HG03432 (cell line): ENCODE data around the gene P2RX3.
"Not testable (repeated sequence)": the region's sequence is repeated elsewhere in the genome, so short reads cannot be mapped to it uniquely, and the experiment has no call there.

Experiments
- ATAC-seq: cut with Tn5 transposase; IDR thresholded peaks from one replicate; pipeline ENCODE4 v1.9.1; 2021; ENCODE audit warnings: mild to moderate bottlenecking, moderate library complexity; ENCODE audit not compliant: unreplicated experiment

The P2RX3 gene

GRCh38 chr11:57338142-57338541 lies at the start of gene P2RX3:
Gene P2RX3 (plus strand): TSS chr11:57338352. CDS start chr11:57338551, 199 bp downstream.
- no peak for ATAC-seq

- no peak for ATAC-seq
Measured at GRCh38 chr11:57288771-57289579, 49.2 kb upstream of the P2RX3 start.

DNA sequence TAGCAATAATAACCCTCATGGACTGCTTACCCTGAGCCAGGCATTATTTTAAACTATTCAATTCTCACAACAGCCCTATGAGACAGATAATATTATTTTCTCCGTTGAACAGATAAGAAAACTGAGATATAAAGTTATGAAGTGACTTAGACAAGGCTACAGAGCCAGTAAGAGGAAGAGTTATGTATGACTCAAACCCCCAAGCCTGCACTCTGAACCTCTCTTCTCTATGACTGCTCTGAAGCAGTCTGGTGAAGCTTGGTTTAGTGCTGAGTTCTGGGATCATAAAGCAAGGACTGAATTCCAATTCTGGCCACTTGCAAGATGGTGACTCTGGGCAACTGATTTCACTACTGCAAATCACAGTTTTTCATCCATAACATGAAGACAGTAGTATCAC lies 47.9 kb upstream of the P2RX3 start:
- ATAC-seq = no peak

DNA sequence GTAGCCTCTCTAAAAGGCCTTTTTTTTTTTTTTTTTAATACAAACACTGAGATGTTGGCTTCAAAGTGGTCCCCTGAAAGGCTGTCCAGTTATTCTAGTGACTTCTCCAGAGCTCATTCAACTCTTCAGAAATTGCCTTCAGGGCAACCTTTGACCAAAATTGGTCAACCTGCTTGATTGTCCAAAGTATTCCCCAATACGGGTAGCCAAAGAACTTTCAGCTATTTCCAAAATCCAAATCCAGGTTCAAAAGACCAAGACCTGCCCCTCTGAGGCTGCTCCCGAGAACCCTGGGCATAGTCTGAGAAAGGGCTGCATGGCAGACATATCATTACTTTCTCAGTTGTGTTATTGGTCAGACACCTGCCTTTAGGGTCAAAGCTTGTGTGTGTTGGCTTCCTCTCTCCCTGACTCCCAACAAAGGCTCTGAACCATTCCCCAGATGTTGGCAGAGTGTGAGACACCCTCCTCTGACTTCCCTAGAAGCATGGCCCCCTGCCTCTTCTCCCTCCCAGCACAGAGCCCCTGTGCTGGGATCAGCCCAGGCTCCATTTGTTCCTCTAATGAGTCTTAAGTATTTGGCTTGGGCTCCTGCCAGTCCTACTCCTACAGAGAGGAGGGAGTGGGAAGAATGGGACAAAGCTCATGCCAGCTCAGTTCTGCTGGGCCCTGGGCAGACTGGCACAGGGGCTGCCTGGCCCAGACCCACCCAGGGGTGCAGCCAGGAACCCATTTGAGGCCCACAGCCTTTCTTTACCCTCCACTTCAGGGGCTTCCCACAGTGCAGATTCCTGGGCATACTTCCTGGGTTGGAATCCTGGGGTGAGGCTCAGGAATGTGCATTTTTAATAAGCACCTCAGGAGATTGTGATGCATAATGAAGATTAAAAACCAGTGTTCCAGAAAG lies 43.7 kb upstream of the P2RX3 start:
- no peak for ATAC-seq

GRCh38 chr11:57296205-57296604 lies 41.9 kb upstream of the P2RX3 start:
- ATAC-seq = not testable (repeated sequence)

GRCh38 chr11:57297221-57297620 lies 40.9 kb upstream of the P2RX3 start:
- ATAC-seq = no peak

GRCh38 chr11:57299150-57299737 lies 38.9 kb upstream of the P2RX3 start:
- no peak for ATAC-seq

DNA sequence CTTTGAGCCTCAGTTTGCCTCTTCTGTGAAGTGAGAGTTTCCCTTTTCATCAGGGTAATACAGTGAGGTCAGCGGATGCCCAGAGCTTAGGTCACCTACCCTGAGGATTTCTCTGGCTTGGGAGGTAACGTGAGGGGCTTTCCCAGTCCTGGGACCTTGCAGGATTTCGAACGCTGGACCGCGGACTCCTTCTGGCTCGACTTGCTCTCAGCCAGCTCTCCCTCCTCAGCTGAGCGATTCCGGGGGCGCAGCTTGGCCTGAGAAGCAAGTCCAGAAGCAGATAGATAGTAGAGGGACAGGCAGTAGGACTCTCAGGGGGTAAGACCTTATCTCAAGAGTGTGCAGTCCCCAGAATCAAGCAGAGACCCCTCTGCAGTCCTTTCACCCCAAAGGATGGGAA lies 37.4 kb upstream of the P2RX3 start:
- no peak for ATAC-seq

DNA sequence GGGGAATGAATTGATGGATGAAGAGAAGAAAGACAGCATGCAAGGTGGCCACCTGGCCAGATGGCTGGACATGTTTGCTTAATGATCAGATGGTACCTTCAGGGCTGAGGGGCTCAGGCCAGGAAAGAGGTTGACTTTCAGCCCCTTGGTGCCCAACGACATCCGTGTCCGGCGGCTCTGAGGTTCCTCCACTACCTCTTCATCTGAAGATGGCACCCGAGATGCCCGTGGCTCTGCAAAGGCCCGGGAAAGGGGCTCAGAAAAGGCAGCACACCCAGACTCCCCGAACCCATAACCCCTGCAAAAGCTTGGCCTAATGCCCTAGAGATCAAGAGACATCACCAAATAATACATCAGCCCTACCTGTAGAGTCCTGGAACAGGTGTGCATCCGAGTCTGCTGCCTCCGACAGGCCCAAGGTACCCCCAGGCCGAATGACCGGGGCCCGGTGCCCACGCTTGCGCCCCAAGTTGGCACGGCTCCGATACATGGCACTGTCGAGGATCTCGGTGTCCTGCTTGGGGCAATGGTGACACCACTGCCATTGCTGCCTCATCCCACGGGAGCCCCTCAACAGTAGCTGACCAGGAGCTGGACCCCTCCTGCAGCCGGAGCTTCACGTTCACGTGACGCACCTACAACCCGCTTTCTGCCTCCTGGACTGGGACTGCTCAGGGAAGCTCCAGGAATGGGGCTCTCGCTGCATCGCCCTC lies 36.3 kb upstream of the P2RX3 start:
- ATAC-seq = no peak

- ATAC-seq = no peak
Measured at GRCh38 chr11:57302489-57302888, 35.7 kb upstream of the P2RX3 start.

DNA sequence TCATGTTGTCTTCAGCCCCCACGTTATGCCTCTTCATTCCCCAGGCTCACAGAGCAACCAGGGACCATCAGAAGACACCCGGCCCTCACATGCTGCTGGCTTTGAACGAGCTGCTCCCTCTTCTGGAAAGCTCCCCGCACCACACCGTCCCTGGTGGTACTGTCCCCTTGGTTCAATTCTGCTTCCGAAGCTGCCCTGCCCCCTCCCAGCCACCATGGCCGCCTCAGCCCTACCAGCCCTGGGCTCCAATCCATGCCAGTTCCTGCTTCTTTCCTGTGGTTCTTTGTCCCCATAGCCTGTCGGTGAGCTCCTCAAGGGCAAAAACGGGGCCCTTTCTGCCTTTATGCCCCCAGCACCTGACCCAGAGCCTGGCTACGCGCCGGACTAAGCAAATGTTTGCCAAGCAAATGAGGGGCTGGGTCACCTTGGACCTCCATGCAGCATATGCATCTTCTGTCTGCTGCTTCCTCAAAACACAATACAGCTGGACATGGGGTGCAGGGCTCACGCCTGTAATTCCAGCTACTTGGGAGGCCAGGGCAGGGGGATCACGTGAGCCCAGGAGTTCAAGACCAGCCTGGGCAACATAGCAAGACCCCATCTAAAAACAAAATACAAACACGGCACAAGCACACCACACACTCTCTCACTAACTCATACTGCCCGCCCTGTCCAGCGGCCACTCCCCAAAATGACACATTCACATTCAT lies 34.7 kb upstream of the P2RX3 start:
- ATAC-seq = no peak

- no peak for ATAC-seq
Measured at GRCh38 chr11:57303990-57304579, 34.1 kb upstream of the P2RX3 start.

DNA sequence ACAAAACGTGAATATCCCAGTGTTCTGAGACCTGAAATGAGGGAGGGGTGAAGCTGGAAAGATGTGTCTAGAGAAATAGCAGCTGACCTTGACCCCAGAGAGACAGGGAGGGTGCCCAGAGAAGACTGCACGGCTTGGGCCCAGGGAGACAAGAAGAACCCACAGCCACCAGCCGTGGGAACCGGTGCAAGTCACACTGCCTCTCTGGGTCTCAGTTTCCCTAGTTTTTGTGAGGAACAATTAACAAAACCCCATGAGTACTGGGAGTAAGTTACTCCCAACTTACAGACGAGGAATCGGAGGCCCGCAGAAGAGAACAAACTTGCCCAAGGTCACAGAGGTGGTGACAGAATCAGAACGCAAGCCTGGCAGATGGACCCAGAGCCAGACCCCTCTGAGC lies 32.6 kb upstream of the P2RX3 start:
- ATAC-seq = no peak

- ATAC-seq = no peak
Measured at GRCh38 chr11:57306161-57306876, 31.8 kb upstream of the P2RX3 start.

GRCh38 chr11:57306940-57307565 lies 31.1 kb upstream of the P2RX3 start:
- no peak for ATAC-seq

DNA sequence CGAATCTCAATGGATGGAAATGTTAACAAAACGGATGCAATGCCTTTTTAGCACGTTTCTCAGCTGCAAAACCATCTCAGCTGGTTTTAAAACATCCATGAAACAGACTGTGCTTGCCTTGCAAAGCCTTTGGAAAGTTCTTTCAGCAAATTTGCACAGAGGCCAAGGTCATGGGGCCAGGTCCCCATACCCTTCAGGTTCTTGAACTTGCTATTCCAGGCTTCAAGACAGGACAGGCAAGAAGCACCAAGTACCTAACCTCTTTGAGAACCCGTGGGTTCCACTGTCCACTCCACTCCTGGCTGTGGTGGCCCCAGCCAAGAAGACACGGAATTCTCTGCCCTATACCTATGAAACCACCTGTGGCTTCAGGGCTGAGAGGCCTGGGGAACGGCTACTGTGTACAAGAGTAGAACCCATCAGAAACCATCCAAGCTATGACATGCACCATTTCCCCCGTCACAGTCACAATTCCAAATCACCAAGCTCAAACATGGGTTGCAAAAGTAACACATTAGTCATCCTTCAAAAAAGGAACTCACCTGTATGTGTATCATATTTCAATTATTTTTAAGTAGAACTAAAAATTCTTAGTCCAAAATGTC lies 30.4 kb upstream of the P2RX3 start:
- no peak for ATAC-seq

DNA sequence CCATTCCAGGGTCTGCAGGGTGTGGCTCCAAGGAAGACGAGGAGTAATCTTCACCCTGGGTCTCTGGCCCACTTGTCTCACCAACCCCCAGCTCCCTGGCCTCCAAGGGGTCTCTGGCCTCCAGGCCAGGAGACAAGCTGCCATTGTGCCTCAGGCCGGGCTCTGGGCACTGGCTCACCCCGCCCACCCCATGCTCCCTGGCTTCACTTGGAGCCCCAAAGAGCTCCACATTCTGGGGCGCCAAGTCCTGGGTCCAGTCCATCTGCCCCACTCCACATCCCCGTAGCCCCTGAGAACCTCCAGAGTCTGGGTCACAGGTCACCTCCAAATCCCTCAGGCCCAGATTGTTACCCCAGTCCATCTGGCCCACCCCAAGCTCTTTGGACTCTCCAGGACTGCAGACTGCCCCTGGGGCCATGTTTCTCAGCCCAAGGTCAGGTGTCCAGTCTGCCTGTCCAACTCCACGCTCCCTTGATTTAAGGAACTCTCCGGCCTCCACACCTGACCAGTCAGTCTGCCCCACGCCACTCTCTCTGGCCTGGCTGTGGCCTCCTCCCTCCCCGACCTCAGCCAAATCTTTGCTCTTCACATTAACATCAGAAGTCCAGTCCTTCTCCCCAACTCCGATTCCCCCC lies 29.6 kb upstream of the P2RX3 start:
- ATAC-seq = no peak
